ENCODE data around the gene ITPR3.

Gene ITPR3

GRCh38 chr6:33692078-33692759 lies 71.1 kb downstream of the ITPR3 start:
- TF ChIP-seq TEAD4 (IDR thresholded peaks at IDR 0.05), result no peak
- no peak for TF ChIP-seq CEBPB (IDR thresholded peaks at IDR 0.05)
- no peak for TF ChIP-seq REST (IDR thresholded peaks at IDR 0.05; ENCODE audit: low read depth)
- no peak for TF ChIP-seq CREB1 (IDR thresholded peaks at IDR 0.05; ENCODE audit: low read depth)
- no peak for TF ChIP-seq TAF1 (IDR thresholded peaks at IDR 0.05; ENCODE audit: low read depth)
- no peak for TF ChIP-seq MAX (IDR thresholded peaks at IDR 0.05)
- no peak for TF ChIP-seq RAD21 (IDR thresholded peaks at IDR 0.05; ENCODE audit: low read depth)
- TF ChIP-seq FOXM1 (IDR thresholded peaks at IDR 0.05; ENCODE audit: borderline replicate concordance, low read depth), result no peak
- TF ChIP-seq EGR1 (IDR thresholded peaks at IDR 0.05), result no peak
- TF ChIP-seq ZBTB7A (IDR thresholded peaks at IDR 0.05; ENCODE audit: low read depth), result no peak
- TF ChIP-seq YY1 (IDR thresholded peaks at IDR 0.05; ENCODE audit: low read depth), result no peak
- no peak for TF ChIP-seq TCF12 (IDR thresholded peaks at IDR 0.05; ENCODE audit: low read depth)
- no peak for TF ChIP-seq USF1 (IDR thresholded peaks at IDR 0.05)
- TF ChIP-seq NFIC (IDR thresholded peaks at IDR 0.05), result no peak
- no peak for TF ChIP-seq EP300 (IDR thresholded peaks at IDR 0.05; ENCODE audit: borderline replicate concordance)

- TF ChIP-seq REST (IDR thresholded peaks at IDR 0.05; ENCODE audit: low read depth), result no peak
- TF ChIP-seq TAF1 (IDR thresholded peaks at IDR 0.05; ENCODE audit: low read depth), result no peak
- TF ChIP-seq CREB1 (IDR thresholded peaks at IDR 0.05; ENCODE audit: low read depth), result no peak
- TF ChIP-seq USF1 (IDR thresholded peaks at IDR 0.05), result no peak
- TF ChIP-seq CEBPB (IDR thresholded peaks at IDR 0.05), result no peak
- no peak for TF ChIP-seq TEAD4 (IDR thresholded peaks at IDR 0.05)
- TF ChIP-seq EP300 (IDR thresholded peaks at IDR 0.05; ENCODE audit: borderline replicate concordance), result no peak
- no peak for TF ChIP-seq NFIC (IDR thresholded peaks at IDR 0.05)
- no peak for TF ChIP-seq FOXM1 (IDR thresholded peaks at IDR 0.05; ENCODE audit: borderline replicate concordance, low read depth)
- no peak for TF ChIP-seq MAX (IDR thresholded peaks at IDR 0.05)
- no peak for TF ChIP-seq YY1 (IDR thresholded peaks at IDR 0.05; ENCODE audit: low read depth)
- no peak for TF ChIP-seq RAD21 (IDR thresholded peaks at IDR 0.05; ENCODE audit: low read depth)
- no peak for TF ChIP-seq EGR1 (IDR thresholded peaks at IDR 0.05)
- TF ChIP-seq TCF12 (IDR thresholded peaks at IDR 0.05; ENCODE audit: low read depth), result no peak
- TF ChIP-seq ZBTB7A (IDR thresholded peaks at IDR 0.05; ENCODE audit: low read depth), result no peak
Measured at GRCh38 chr6:33692760-33693158, 71.6 kb downstream of the ITPR3 start.

GRCh38 chr6:33693186-33694105 lies 72.3 kb downstream of the ITPR3 start:
- TF ChIP-seq YY1 (IDR thresholded peaks at IDR 0.05; ENCODE audit: low read depth) (no peak), RAD21 (IDR thresholded peaks at IDR 0.05; ENCODE audit: low read depth) (no peak), TAF1 (IDR thresholded peaks at IDR 0.05; ENCODE audit: low read depth) (no peak), USF1 (IDR thresholded peaks at IDR 0.05) (no peak), ZBTB7A (IDR thresholded peaks at IDR 0.05; ENCODE audit: low read depth) (no peak), CEBPB (IDR thresholded peaks at IDR 0.05) (no peak), CREB1 (IDR thresholded peaks at IDR 0.05; ENCODE audit: low read depth) (no peak), TEAD4 (IDR thresholded peaks at IDR 0.05) (no peak), TCF12 (IDR thresholded peaks at IDR 0.05; ENCODE audit: low read depth) (no peak), FOXM1 (IDR thresholded peaks at IDR 0.05; ENCODE audit: borderline replicate concordance, low read depth) (no peak), EGR1 (IDR thresholded peaks at IDR 0.05) (no peak), NFIC (IDR thresholded peaks at IDR 0.05) (no peak), EP300 (IDR thresholded peaks at IDR 0.05; ENCODE audit: borderline replicate concordance) (no peak), REST (IDR thresholded peaks at IDR 0.05; ENCODE audit: low read depth) (no peak), MAX (IDR thresholded peaks at IDR 0.05) (no peak)

Data from Ishikawa (cell line).